HepG2 (cell line): ENCODE data around the gene DEPDC5. TPM values are rescaled to one million over a fixed set of nuclear protein-coding genes. Genes with fewer than 3 reads are reported as not detected.

Experiments
- CENPX ChIP-seq: sonication (generic); formaldehyde crosslinking; IDR thresholded peaks from 2 replicates; pipeline ENCODE4 v1.9.0; 2021; ENCODE audit warnings: mild to moderate bottlenecking, missing genetic modification reagents, moderate library complexity
- FOXA1 ChIP-seq, 2 experiments: fragments of 450-650 bp in 1 of 2; sonication (generic) in 1 of 2; formaldehyde crosslinking in 1 of 2; IDR thresholded peaks; 2 replicates each; pipeline versions ENCODE4 v1.4.0 to v1.6.1; 2016 to 2020; ENCODE audit warnings: missing genetic modification reagents in 1 of 2
- FOXP1 ChIP-seq, 2 experiments: fragments of 450-650 bp in 1 of 2; IDR thresholded peaks; 2 replicates each; pipeline ENCODE4 v1.6.1; 2017 to 2018; ENCODE audit warnings: antibody characterized with exemption in 1 of 2
- KLF6 ChIP-seq: IDR thresholded peaks from 2 replicates; pipeline ENCODE4 v1.8.0; 2016; ENCODE audit warnings: missing biosample characterization, missing genetic modification reagents
- MXI1 ChIP-seq: IDR thresholded peaks from 3 replicates; pipeline ENCODE4 v1.6.1; 2012; ENCODE audit warnings: low read depth, low read length, inconsistent platforms, borderline replicate concordance
- PRMT3 ChIP-seq: sonication (generic); formaldehyde crosslinking; IDR thresholded peaks from 2 replicates; pipeline ENCODE4 v1.8.1; 2022; ENCODE audit warnings: low read depth, mild to moderate bottlenecking, moderate library complexity, missing genetic modification reagents, borderline replicate concordance
- RFX1 ChIP-seq: fragments of 450-650 bp; IDR thresholded peaks from 2 replicates; pipeline ENCODE4 v1.6.1; 2017
- SIX4 ChIP-seq: sonication (generic); formaldehyde crosslinking; IDR thresholded peaks from 2 replicates; pipeline ENCODE4 v1.4.0; 2020; ENCODE audit warnings: missing genetic modification reagents
- SMARCE1 ChIP-seq: fragments of 450-650 bp; IDR thresholded peaks from 2 replicates; pipeline ENCODE4 v1.6.1; 2017; ENCODE audit warnings: borderline replicate concordance
- SMYD3 ChIP-seq: sonication (generic); formaldehyde crosslinking; IDR thresholded peaks from 2 replicates; pipeline ENCODE4 v1.8.1; 2023; ENCODE audit warnings: mild to moderate bottlenecking, missing genetic modification reagents
- ZEB1 ChIP-seq: IDR thresholded peaks from 2 replicates; pipeline ENCODE4 v1.6.1; 2012; ENCODE audit warnings: mild to moderate bottlenecking, low read depth, inconsistent platforms; ENCODE audit not compliant: insufficient replicate concordance
- ZIK1 ChIP-seq: sonication (generic); formaldehyde crosslinking; IDR thresholded peaks from 2 replicates; pipeline ENCODE4 v1.5.0; 2020; ENCODE audit warnings: mild to moderate bottlenecking, low read depth, missing genetic modification reagents, borderline replicate concordance
- ZNF205 ChIP-seq: IDR thresholded peaks from 2 replicates; pipeline ENCODE4 v1.6.1; 2018; ENCODE audit warnings: missing biosample characterization, missing genetic modification reagents
- ZNF329 ChIP-seq: sonication (generic); formaldehyde crosslinking; IDR thresholded peaks from 2 replicates; pipeline ENCODE4 v1.9.0; 2021; ENCODE audit warnings: low read depth, mild to moderate bottlenecking, missing genetic modification reagents
- ZNF34 ChIP-seq: sonication (generic); formaldehyde crosslinking; IDR thresholded peaks from 2 replicates; pipeline ENCODE4 v1.4.0; 2020; ENCODE audit warnings: mild to moderate bottlenecking, missing genetic modification reagents, borderline replicate concordance
- ZNF703 ChIP-seq: sonication (generic); formaldehyde crosslinking; IDR thresholded peaks from 2 replicates; pipeline ENCODE4 v1.5.1; 2020; ENCODE audit warnings: missing genetic modification reagents, mild to moderate bottlenecking, moderate library complexity, borderline replicate concordance
- ZNF775 ChIP-seq: sonication (generic); formaldehyde crosslinking; IDR thresholded peaks from 2 replicates; pipeline ENCODE4 v1.4.0; 2020; ENCODE audit warnings: missing genetic modification reagents, mild to moderate bottlenecking, moderate library complexity, borderline replicate concordance
- ZNF841 ChIP-seq: sonication (generic); formaldehyde crosslinking; IDR thresholded peaks from 2 replicates; pipeline ENCODE4 v1.8.1; 2023; ENCODE audit warnings: missing genetic modification reagents, borderline replicate concordance
- ZSCAN25 ChIP-seq: sonication (generic); formaldehyde crosslinking; IDR thresholded peaks from 2 replicates; pipeline ENCODE4 v1.8.0; 2022; ENCODE audit warnings: mild to moderate bottlenecking, missing genetic modification reagents
- polyA plus RNA-seq, 8 experiments: library from polyadenylated mRNA; depleted of rRNA in 3 of 8; stranded (reverse) in 7 of 8; unstranded in 1 of 8; fragments of >200 nt; fragmentation: Illumina TruSeq in 4 of 8; extraction: Trizol in 4 of 8; gene quantifications; 2 replicates each; pipeline versions ENCODE4 v1.2.1 to v1.2.3, GENCODE V29; 2011 to 2016; ENCODE audit warnings: low read depth in 4 of 8, missing spikeins in 1 of 8, mixed read lengths in 1 of 8; ENCODE audit not compliant: insufficient read depth in 1 of 8
- total RNA-seq, 5 experiments: library from RNA; depleted of rRNA; stranded (reverse); fragments of >200 nt; fragmentation: Illumina TruSeq; extraction: Trizol; gene quantifications; 2 replicates each; pipeline ENCODE4 v1.2.3, GENCODE V29; 2016; ENCODE audit warnings: low read depth in 1 of 5
- TF ChIP-seq, protein P1 (sequence below): sonication (generic); formaldehyde crosslinking; IDR thresholded peaks from 2 replicates; pipeline ENCODE4 v1.5.0; 2020; ENCODE audit warnings: missing genetic modification reagents
- TF ChIP-seq, protein P2 (sequence below): sonication (generic); formaldehyde crosslinking; IDR thresholded peaks from 2 replicates; pipeline ENCODE4 v1.4.0; 2020; ENCODE audit warnings: mild to moderate bottlenecking, missing genetic modification reagents
- TF ChIP-seq, protein P3 (sequence below): sonication (generic); formaldehyde crosslinking; conservative IDR thresholded peaks from 2 replicates; pipeline ENCODE4 v1.8.0; 2022; ENCODE audit warnings: low read depth, missing genetic modification reagents

Gene DEPDC5
- total and polyA plus RNA-seq, 2 of the 13 experiments (the other 11 are each of a cell fraction or from before 2014, with no cell fraction given): 9.8 to 12.4 TPM

DNA sequence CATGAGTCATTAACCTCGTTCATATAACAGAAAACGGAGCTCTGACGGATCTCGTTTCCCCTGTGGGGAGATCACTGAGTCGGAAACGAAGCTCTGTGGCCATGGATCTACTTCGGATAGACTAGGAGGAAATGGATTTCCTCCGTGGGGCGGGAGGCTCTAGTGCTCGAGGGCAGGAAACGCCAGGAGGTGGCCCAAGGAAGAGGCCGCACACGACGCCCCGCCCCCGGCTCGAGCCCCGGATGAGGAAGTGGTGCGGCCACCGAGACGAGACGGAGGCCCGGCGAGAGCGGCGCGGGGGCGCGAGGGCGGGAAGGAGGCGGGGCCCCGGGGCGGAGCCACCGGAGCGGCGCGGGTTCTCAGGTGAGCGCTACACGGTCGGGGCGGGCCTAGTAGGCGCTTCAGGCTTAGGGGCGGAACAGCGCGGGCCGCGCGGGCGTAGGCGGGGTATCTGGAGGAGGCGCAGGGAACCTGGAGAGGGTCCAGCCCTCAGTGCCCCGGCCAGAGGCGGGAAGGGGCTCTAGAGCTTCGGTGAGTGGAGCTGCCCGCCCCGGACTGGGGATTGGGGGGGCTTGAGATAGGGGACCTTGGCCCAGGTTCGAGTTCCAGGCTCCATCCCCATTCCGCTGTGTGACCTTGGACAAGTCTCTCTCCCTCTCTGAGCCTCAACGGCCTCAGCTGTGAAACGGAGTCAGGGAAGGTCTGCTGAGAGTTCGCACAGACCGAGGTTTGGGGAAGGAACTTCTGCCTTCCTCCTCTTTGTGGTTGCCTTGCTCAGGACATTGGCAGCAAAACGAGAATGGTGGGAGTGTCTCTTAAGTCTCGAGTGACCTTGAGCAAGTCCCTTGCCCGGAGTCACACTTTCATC, at the start of gene DEPDC5 (continued):
- TF ChIP-seq, protein P1, sequence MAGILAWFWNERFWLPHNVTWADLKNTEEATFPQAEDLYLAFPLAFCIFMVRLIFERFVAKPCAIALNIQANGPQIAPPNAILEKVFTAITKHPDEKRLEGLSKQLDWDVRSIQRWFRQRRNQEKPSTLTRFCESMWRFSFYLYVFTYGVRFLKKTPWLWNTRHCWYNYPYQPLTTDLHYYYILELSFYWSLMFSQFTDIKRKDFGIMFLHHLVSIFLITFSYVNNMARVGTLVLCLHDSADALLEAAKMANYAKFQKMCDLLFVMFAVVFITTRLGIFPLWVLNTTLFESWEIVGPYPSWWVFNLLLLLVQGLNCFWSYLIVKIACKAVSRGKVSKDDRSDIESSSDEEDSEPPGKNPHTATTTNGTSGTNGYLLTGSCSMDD: no peak
- TF ChIP-seq SMYD3 (CRISPR knock-in tag) (no peak), SIX4 (CRISPR knock-in tag) (no peak; the same call in 1 of the 2 replicates), ZSCAN25 (CRISPR knock-in tag) (no peak), ZNF205 (CRISPR knock-in tag) (no peak; the same call in 1 of the 2 replicates), KLF6 (CRISPR knock-in tag) (0 out of 2 replicates have a peak, but pooled peaks have one; percentile 35), ZNF329 (CRISPR knock-in tag) (peak; percentile 25; the same call in 1 of the 2 replicates), ZEB1 (no peak), FOXA1 (IDR thresholded peaks at IDR 0.05) (no peak), FOXA1 (CRISPR knock-in tag; IDR thresholded peaks at IDR 0.05) (0 out of 2 replicates have a peak, but pooled peaks have one; percentile 2), ZNF841 (CRISPR knock-in tag) (no peak), FOXP1 (IDR thresholded peaks at IDR 0.05) (no peak), FOXP1 (CRISPR knock-in tag; IDR thresholded peaks at IDR 0.05) (0 out of 2 replicates have a peak, but pooled peaks have one; percentile 7), SMARCE1 (no peak), ZNF703 (CRISPR knock-in tag) (0 out of 2 replicates have a peak, but pooled peaks have one; percentile 22), ZIK1 (CRISPR knock-in tag) (no peak), RFX1 (no peak), ZNF34 (CRISPR knock-in tag) (no peak), PRMT3 (CRISPR knock-in tag) (no peak), ZNF775 (CRISPR knock-in tag) (no peak), MXI1 (peak; percentile 80; the same call in 1 of the 3 replicates), CENPX (CRISPR knock-in tag) (no peak)
- TF ChIP-seq, protein P2, sequence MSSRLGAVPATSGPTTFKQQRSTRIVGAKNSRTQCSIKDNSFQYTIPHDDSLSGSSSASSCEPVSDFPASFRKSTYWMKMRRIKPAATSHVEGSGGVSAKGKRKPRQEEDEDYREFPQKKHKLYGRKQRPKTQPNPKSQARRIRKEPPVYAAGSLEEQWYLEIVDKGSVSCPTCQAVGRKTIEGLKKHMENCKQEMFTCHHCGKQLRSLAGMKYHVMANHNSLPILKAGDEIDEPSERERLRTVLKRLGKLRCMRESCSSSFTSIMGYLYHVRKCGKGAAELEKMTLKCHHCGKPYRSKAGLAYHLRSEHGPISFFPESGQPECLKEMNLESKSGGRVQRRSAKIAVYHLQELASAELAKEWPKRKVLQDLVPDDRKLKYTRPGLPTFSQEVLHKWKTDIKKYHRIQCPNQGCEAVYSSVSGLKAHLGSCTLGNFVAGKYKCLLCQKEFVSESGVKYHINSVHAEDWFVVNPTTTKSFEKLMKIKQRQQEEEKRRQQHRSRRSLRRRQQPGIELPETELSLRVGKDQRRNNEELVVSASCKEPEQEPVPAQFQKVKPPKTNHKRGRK: no peak
- TF ChIP-seq, protein P3, sequence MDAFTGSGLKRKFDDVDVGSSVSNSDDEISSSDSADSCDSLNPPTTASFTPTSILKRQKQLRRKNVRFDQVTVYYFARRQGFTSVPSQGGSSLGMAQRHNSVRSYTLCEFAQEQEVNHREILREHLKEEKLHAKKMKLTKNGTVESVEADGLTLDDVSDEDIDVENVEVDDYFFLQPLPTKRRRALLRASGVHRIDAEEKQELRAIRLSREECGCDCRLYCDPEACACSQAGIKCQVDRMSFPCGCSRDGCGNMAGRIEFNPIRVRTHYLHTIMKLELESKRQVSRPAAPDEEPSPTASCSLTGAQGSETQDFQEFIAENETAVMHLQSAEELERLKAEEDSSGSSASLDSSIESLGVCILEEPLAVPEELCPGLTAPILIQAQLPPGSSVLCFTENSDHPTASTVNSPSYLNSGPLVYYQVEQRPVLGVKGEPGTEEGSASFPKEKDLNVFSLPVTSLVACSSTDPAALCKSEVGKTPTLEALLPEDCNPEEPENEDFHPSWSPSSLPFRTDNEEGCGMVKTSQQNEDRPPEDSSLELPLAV (CRISPR knock-in tag): no peak
